GM23338 (cell line): Measurements from ENCODE around the gene RYR3. TPM values are rescaled to one million over a fixed set of nuclear protein-coding genes. Genes with fewer than 3 reads are reported as not detected.

Source experiments
- ATAC-seq: fragments of 200-7000 bp; cut with Tn5 transposase; 3 replicates; pipeline ENCODE4 v1.9.1; 2020
- DNase-seq: peaks from one replicate; pipeline ENCODE4 v3.0.0-alpha.2; 2015; ENCODE audit warnings: low spot score
- H2AFZ ChIP-seq: fragments of 200-600 bp; sonication (generic); 2 replicates; pipeline ENCODE4 v1.8.0; 2016; ENCODE audit warnings: antibody characterized with exemption, mild to moderate bottlenecking, moderate library complexity
- H3F3A ChIP-seq: fragments of 200-600 bp; sonication (generic); replicated peaks from 2 replicates; pipeline ENCODE4 v1.8.0; 2017; ENCODE audit warnings: antibody characterized with exemption, mixed run types, low read depth
- H3K27ac ChIP-seq: fragments of 200-600 bp; sonication (generic); 2 replicates; pipeline ENCODE4 v1.6.1; 2016; ENCODE audit warnings: low read depth
- H3K27me3 ChIP-seq: fragments of 200-600 bp; sonication (generic); 2 replicates; pipeline ENCODE4 v1.8.0; 2016; ENCODE audit warnings: mild to moderate bottlenecking, mixed run types, moderate library complexity; ENCODE audit not compliant: insufficient read depth
- H3K36me3 ChIP-seq: fragments of 200-600 bp; sonication (generic); 2 replicates; pipeline ENCODE4 v1.8.0; 2016; ENCODE audit warnings: mild to moderate bottlenecking; ENCODE audit not compliant: insufficient read depth
- H3K4me1 ChIP-seq: fragments of 200-600 bp; sonication (generic); 2 replicates; pipeline ENCODE4 v1.8.0; 2016; ENCODE audit warnings: mild to moderate bottlenecking, moderate library complexity; ENCODE audit not compliant: insufficient read depth
- H3K4me2 ChIP-seq: fragments of 200-600 bp; sonication (generic); 2 replicates; pipeline ENCODE4 v1.7.1; 2017; ENCODE audit warnings: mixed run types
- H3K4me3 ChIP-seq: fragments of 200-600 bp; sonication (generic); 2 replicates; pipeline ENCODE4 v1.6.1; 2016; ENCODE audit warnings: mixed run types
- H3K79me2 ChIP-seq: fragments of 200-600 bp; sonication (generic); replicated peaks from 2 replicates; pipeline ENCODE4 v1.8.0; 2017; ENCODE audit warnings: mild to moderate bottlenecking; ENCODE audit not compliant: insufficient read depth
- H3K9me2 ChIP-seq: fragments of 200-600 bp; sonication (generic); 2 replicates; pipeline ENCODE4 v1.8.0; 2017; ENCODE audit not compliant: insufficient read depth
- H4K20me1 ChIP-seq: fragments of 200-600 bp; sonication (generic); replicated peaks from 2 replicates; pipeline ENCODE4 v1.8.0; 2017; ENCODE audit warnings: mild to moderate bottlenecking; ENCODE audit not compliant: insufficient read depth
- H3K27ac Mint-ChIP-seq: 2 replicates; pipeline ENCODE4 v1.8.0; 2020; ENCODE audit warnings: inconsistent platforms, mild to moderate bottlenecking, moderate library complexity, mixed read lengths
- H3K27me3 Mint-ChIP-seq: 3 replicates; pipeline ENCODE4 v1.8.0; 2022; ENCODE audit warnings: low read depth, mild to moderate bottlenecking, moderate library complexity, mixed read lengths, inconsistent platforms; ENCODE audit not compliant: insufficient read depth, poor library complexity
- H3K36me3 Mint-ChIP-seq: 3 replicates; pipeline ENCODE4 v1.8.0; 2021; ENCODE audit warnings: low read depth, mild to moderate bottlenecking, inconsistent platforms, moderate library complexity, mixed read lengths
- H3K4me1 Mint-ChIP-seq: 3 replicates; pipeline ENCODE4 v1.8.0; 2020; ENCODE audit warnings: mild to moderate bottlenecking, inconsistent platforms, mixed read lengths
- H3K4me3 Mint-ChIP-seq: 3 replicates; pipeline ENCODE4 v1.8.0; 2021; ENCODE audit warnings: moderate library complexity, mild to moderate bottlenecking, inconsistent platforms, mixed read lengths
- H3K9me3 Mint-ChIP-seq: 3 replicates; pipeline ENCODE4 v1.8.0; 2020; ENCODE audit warnings: moderate library complexity, mild to moderate bottlenecking, inconsistent platforms, mixed read lengths
- CREB1 ChIP-seq: fragments of 250-450 bp; sonication (Bioruptor Pico); IDR thresholded peaks from 2 replicates; pipeline ENCODE4 v1.5.0; 2020; ENCODE audit warnings: low read depth, mild to moderate bottlenecking, moderate library complexity
- EZH2 ChIP-seq: fragments of 200-600 bp; sonication (generic); IDR thresholded peaks from one replicate; pipeline ENCODE4 v1.8.0; 2017; ENCODE audit warnings: antibody characterized with exemption, mild to moderate bottlenecking, low read depth; ENCODE audit not compliant: unreplicated experiment
- JUNB ChIP-seq: IDR thresholded peaks from one replicate; pipeline ENCODE4 v1.6.1; 2016; ENCODE audit warnings: antibody characterized with exemption; ENCODE audit not compliant: unreplicated experiment
- NANOG ChIP-seq: IDR thresholded peaks from 2 replicates; pipeline ENCODE4 v1.6.1; 2016; ENCODE audit warnings: antibody characterized with exemption, borderline replicate concordance
- POLR2AphosphoS5 ChIP-seq: IDR thresholded peaks from 2 replicates; pipeline ENCODE4 v1.6.1; 2016; ENCODE audit warnings: antibody characterized with exemption, low read depth
- REST ChIP-seq: IDR thresholded peaks from one replicate; pipeline ENCODE4 v1.6.1; 2018; ENCODE audit warnings: antibody characterized with exemption; ENCODE audit not compliant: unreplicated experiment
- STAT1 ChIP-seq: IDR thresholded peaks from one replicate; pipeline ENCODE4 v1.6.1; 2016; ENCODE audit warnings: antibody characterized with exemption; ENCODE audit not compliant: unreplicated experiment
- ZNF462 ChIP-seq: fragments of 250-450 bp; sonication (Bioruptor Pico); IDR thresholded peaks from 2 replicates; pipeline ENCODE4 v1.5.0; 2020; ENCODE audit warnings: mild to moderate bottlenecking, moderate library complexity
- polyA plus RNA-seq: library from polyadenylated mRNA; unstranded; fragments of >200 nt; fragmentation: Nextera tagmentation; extraction: Ambion mirVana; gene quantifications from 2 replicates; pipeline ENCODE4 v1.2.1, GENCODE V29; 2016
- total RNA-seq: library from RNA; depleted of rRNA; stranded (reverse); fragments of >200 nt; shearing (Covaris generic); gene quantifications from 2 replicates; pipeline ENCODE4 v1.2.3, GENCODE V29; 2014

The RYR3 gene
- total and polyA plus RNA-seq, 2 experiments from 2014 or later: 1.1 to 1.2 TPM

GRCh38 chr15:33393546-33393945, 82.8 kb downstream of the RYR3 start:
- Mint-ChIP-seq H3K27me3 (no peaks in the 10 kb centered on the region), H3K9me3 (no peaks in the 10 kb centered on the region), H3K36me3 (no peaks in the 10 kb centered on the region), H3K27ac (no peak overlapping the region), H3K4me1 (peaks cover 14% of the 10 kb centered on the region), H3K4me3 (no peak overlapping the region)
- TF ChIP-seq REST: no peak
- no peak for TF ChIP-seq NANOG
- no peak for TF ChIP-seq CREB1 (CRISPR knock-in tag)
- TF ChIP-seq POLR2AphosphoS5: no peak
- no peak for TF ChIP-seq ZNF462 (CRISPR knock-in tag)
- TF ChIP-seq JUNB: no peak
- no peak for TF ChIP-seq EZH2
- no peak for TF ChIP-seq STAT1
- H3K4me2 ChIP-seq: no peak overlapping the region
- no peak overlapping the region for H3K4me3 ChIP-seq
- H3K36me3 ChIP-seq: no peaks in the 10 kb centered on the region
- no peak overlapping the region for H3K27ac ChIP-seq
- no peaks in the 10 kb centered on the region for H3F3A ChIP-seq
- H2AFZ ChIP-seq: no peak overlapping the region
- no peaks in the 10 kb centered on the region for H3K27me3 ChIP-seq
- H3K9me2 ChIP-seq: no peaks in the 10 kb centered on the region
- DNase-seq (no peak), ATAC-seq (no peak)
- peaks cover 5% of the 10 kb centered on the region for H3K4me1 ChIP-seq
- H3K79me2 ChIP-seq: no peaks in the 10 kb centered on the region
- no peaks in the 10 kb centered on the region for H4K20me1 ChIP-seq
